ENCODE measurements around the gene SDK1.
"Not testable (repeated sequence)": the region's sequence is repeated elsewhere in the genome, so short reads cannot be mapped to it uniquely, and the experiment has no call there.

Gene SDK1

DNA sequence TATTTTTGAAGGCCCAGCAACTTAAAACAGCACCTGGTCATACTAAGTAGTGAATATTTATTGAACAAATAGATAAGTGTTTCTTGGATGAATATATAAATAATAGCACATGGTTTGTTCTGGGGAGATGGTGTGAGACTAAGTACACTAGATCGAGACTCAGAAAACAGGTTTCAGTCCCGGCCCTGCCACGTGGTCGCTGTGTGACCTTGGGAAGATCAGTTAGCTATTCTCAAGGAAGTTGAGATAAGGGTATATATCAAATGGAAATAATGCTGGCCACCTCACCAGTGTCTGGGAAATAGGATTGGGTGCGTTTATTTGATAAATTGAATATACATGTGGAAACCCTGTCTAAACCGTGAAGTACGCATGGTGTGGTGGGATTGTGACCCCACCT, 354.6 kb downstream of the SDK1 start:
- no peak for DNase-seq (ENCODE audit: low spot score)

GRCh38 chr7:3657206-3657605, 356.2 kb downstream of the SDK1 start:
- DNase-seq (ENCODE audit: low spot score), result no peak

- no peak for DNase-seq (ENCODE audit: low spot score)
These were observed 367.7 kb downstream of the SDK1 start for GRCh38 chr7:3668743-3669142.

- DNase-seq (ENCODE audit: low spot score), result no peak
These were observed 369.8 kb downstream of the SDK1 start for GRCh38 chr7:3670898-3671297.

DNA sequence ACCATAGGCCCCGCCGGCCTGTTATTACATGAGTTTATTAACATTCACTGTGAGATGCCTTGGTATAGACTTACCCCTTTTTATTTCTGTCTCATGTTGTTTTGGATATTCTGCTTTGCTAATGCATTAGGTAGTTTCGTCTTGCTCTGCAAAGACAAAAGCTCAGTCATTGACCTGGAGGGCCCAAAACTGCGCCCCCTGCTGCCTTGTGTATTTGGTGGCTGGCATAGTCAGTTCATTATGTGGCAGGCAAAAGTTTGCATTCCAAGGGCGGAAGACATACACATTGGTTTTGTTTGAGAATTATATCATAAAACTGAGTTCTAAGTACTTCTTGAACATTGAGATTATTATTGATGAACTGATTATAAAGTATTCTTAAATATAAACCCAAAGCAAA, 372.5 kb downstream of the SDK1 start:
- no peak for DNase-seq (ENCODE audit: low spot score)

DNA sequence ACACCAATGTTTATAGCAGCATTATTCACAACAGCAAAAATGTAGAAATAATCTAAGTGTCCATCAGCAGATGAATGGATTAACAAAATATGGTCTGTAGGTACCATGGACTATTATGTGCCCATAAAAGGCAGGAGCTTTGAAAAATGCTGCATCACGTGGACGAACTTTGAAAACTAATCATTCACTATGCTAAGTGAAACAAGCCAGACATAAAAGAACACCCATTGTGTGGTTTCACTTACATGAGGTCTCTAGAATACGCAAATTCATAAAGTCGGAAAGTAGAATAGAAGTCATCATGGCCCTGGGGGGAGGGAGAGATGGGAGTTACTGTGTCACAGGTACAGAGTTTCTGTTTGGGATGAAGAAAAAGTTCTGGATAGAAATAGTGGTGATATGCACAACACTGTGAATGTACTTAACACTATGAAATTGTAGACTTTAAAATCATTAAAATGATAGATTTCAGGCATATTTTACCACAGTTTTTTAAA, 377.3 kb downstream of the SDK1 start:
- DNase-seq (ENCODE audit: low spot score), result no peak

DNA sequence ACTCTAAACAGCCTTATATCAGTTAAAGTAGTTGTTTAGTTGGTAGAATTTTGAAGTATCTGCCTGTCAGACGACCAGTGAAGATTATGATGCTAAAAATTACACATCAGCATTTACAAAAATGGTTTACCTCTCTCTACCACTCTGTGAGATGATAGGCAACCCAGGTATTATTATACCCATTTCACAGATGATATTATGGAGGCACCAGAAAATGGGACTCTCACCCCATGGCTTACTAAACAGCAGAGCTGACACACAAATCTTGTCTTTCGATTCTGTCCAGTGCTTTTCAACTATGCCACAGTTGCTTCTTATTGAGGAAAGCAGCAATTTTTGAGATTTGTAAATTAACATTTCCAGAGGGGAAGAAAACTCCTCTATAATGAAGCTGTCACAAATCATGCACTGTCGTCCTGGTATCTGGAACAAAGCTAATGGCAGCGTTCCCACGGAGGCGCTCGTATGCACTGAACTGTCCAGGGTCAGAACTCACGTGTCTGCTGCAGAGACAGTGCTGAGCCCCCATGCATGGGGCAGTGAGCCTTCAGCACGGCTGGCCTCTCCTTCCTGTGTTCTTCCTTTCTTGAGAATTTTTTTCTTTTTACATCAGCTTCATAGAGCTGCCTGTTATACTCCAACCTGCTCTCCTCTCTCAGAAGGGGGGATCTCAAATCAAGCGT, 381.1 kb downstream of the SDK1 start:
- no peak for DNase-seq (ENCODE audit: low spot score)

- DNase-seq (ENCODE audit: low spot score), result no peak
These were observed 382.8 kb downstream of the SDK1 start for GRCh38 chr7:3683546-3684539.

GRCh38 chr7:3688071-3688470, 387.0 kb downstream of the SDK1 start:
- no peak for DNase-seq (ENCODE audit: low spot score)

- DNase-seq (ENCODE audit: low spot score), result no peak
These were observed 387.8 kb downstream of the SDK1 start for GRCh38 chr7:3688842-3689241.

- DNase-seq (ENCODE audit: low spot score), result no peak
These were observed 390.6 kb downstream of the SDK1 start for GRCh38 chr7:3691478-3692158.

DNA sequence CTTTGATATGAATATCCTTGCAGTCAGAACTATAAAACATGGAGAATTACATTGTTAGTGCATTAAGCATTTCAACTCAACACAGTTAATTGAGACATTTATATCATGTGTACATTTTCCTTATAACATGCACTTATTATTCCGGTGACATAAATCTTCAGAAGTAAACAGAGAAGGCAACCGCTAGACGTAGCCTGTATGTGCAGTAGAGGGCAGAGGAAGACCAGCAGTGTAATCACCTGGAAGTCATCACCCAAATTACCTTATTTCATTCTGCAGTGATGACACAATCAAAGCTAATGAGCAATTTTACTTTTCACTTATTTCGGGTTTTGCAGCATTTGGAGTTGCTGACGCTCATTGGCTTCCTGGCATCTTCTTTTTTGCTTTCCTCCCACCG, 394.6 kb downstream of the SDK1 start:
- DNase-seq (ENCODE audit: low spot score), result no peak

DNA sequence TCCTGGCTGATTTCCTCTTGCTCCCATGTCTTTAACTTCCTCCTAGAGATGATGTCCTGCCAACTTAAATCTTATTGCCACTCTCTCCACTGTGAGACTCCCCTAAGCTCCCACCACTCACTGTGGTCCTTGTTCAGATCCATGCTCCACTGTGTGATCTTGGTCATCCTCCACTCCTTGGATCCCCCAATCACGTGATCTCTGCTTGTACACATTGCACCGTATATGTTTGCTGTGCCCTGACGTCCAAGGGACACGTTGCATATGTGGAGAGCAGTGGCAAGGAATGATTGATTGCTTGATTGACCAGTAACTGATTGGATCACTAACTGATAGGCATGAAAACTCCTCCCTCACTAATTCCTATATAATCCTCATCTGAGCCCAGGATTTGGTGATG, 395.1 kb downstream of the SDK1 start:
- DNase-seq (ENCODE audit: low spot score), result no peak

DNA sequence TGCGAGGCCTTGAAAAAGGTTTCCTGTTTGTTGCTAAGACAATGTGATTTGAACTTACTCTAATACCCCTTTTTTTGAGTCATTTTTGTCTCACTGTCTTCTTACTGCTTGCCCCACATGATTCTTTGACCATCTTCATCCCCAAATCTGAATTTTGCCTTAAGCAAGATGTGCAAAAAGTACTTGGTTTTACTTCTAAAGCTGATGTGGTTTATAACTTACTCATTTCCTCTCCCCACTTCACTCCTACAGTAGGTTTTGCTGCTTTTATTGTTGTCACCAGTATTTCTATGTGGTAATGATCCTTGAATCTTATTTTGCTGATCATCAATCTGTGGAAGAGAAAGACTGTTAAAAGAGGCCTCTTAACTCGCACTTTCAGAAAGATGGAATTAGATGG, 396.4 kb downstream of the SDK1 start:
- no peak for DNase-seq (ENCODE audit: low spot score)

- DNase-seq (ENCODE audit: low spot score), result no peak
These were observed 404.2 kb downstream of the SDK1 start for GRCh38 chr7:3705258-3705657.

DNA sequence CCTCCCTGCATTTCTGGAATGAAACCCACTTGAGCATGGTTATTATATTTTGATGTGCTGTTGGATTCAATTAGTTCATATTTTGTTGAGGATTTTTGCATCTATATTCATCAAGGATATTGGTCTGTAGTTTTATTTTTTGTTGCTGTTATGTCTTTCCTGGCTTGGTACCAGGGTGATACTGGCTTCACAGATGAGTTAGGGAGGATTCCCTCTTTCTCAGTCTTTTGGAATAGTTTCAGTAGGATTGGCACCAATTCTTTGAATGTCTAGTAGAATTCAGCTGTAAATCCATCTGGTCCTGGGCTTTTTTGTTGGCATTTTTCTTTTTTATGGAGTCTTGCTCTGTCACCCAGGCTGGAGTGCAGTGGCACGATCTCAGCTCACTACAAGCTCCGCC, 405.0 kb downstream of the SDK1 start:
- DNase-seq (ENCODE audit: low spot score), result not testable (repeated sequence)

- no peak for DNase-seq (ENCODE audit: low spot score)
These were observed 409.1 kb downstream of the SDK1 start for GRCh38 chr7:3710122-3710521.

DNA sequence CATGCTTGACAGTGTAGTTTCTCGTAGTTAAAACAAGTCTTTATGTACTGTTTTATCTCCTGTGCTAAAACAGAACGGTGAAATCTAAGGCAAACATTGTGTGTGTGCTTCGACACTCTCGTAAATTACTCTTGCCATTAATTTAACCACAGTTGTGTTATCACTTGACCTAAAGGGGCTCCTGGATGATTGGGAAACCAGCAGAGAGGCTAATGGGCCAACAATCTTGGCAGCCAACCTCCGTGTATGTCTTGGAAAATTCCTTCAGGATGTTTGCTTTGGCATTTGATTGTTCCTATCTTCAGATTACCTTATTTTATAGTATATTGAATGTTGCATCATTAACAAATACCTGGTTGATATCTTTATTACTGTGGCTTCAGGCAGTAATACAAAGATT, 409.5 kb downstream of the SDK1 start:
- DNase-seq (ENCODE audit: low spot score), result no peak

GRCh38 chr7:3712841-3713240, 411.8 kb downstream of the SDK1 start:
- no peak for DNase-seq (ENCODE audit: low spot score)

DNA sequence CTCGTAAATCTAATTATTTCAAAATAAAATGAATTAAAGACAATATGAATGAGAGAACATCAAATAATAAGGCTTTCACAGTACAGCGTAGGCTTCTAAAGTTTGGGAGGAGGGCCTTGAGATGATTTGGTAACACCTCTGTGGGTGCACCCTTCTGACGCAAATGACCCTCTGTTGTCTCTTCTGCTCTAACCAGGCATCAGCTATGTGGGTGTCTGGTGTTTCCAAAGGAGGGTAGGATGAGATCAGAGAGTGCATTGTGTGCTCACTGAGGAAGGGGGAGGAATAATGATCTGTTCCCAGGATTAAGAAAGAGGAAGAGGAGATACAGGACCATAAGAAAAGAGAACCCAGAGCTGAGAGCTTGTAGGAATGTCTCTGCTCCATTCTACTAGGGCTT, 420.4 kb downstream of the SDK1 start:
- DNase-seq (ENCODE audit: low spot score), result no peak

- DNase-seq (ENCODE audit: low spot score), result no peak
These were observed 421.4 kb downstream of the SDK1 start for GRCh38 chr7:3722396-3722922.

Data from hematopoietic multipotent progenitor cell treated with erythropoietin and hydrocortisone succinate and interleukin-3 and kit ligand, for 15 days (in vitro differentiated cells).